Hematopoietic multipotent progenitor cell treated with erythropoietin and hydrocortisone succinate and interleukin-3 and kit ligand, for 8 days (in vitro differentiated cells): ENCODE results near the gene DCLK3.

ENCODE experiments used
- DNase-seq: peaks from one replicate; pipeline ENCODE4 v3.0.0-alpha.2; 2015

DCLK3 gene

GRCh38 chr3:36762918-36763849 is 1.2 kb downstream of the DCLK3 start:
- DNase-seq, result no peak

GRCh38 chr3:36761779-36762178 is 2.6 kb downstream of the DCLK3 start:
- no peak for DNase-seq

GRCh38 chr3:36756269-36756668 is 8.1 kb downstream of the DCLK3 start:
- no peak for DNase-seq

- DNase-seq, result no peak
Measured at GRCh38 chr3:36751326-36751725, 13.0 kb downstream of the DCLK3 start.

DNA sequence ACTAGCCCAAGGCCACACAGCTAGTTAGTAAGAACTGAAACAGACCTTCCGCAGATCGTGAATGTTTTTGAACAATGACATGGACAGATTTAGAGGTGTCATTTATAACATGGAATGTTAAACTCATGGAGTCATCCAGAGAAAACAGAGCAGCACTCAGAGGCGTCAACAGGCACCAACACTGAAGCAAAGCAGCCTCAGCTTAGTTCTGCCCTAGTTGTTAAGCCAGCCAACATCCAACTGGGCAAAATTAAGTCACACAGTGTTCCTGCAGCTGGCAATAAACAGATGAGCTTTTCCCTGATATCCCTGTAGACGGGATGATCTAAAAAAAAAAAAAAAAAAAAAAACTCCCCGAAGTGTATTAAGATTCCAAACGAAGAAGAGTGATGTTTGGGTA is 13.6 kb downstream of the DCLK3 start:
- DNase-seq, result no peak

DNA sequence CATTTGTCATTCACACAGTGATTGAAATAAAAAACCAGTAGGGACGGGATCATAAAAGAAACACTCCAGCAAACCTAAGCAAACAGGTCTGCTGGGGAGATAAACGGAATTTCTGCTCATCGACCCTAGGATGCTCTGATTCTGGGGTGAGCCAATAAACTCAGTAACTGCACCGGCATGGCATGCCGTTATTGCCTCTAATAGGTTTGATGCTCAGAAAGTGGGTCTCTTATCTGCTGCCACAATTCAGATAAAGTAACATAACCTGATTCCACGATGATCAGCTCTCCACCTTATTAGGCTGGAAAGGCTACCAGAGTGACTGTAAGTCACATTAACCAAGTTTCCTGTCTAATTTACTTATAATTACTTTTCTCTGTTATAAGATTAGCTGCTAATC is 19.6 kb downstream of the DCLK3 start:
- no peak for DNase-seq

DNA sequence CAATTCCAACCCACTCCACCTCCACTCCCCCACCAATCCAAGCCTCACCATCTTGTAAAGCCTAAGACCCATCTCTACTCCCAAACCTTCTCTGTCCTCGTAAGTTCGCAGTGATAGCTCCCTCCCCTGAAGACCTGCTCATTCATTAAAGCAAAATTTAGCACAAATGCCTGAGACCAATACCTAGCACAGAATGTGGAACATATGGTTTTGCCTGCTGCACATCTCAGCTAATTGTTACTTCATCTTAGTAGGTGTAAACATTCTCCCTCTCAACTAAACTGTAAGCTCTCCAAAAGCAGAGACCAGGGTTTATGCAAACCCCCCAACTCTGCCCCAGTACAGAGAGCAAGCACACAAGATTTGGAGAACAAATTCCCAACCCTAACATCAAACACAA is 20.5 kb downstream of the DCLK3 start:
- DNase-seq, result no peak

DNA sequence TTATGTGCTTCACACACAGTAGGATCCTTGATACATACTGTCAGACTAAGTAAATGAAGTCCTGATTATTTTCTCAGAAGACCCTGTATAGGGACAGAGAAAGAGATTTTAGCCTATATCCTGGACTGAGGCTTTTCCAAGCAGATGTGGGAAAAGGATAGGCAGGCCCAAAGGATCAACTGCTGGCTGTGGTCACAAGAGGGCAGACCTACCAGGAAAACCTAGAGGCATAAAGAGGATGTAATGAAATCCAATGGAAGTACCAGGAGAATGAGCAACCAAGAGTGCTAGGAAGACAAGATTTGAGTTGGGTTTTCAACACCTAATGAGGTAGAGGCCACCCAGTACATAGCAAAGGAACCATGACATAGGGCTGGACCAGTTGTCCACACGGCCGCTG is 23.1 kb downstream of the DCLK3 start:
- DNase-seq, result no peak

DNA sequence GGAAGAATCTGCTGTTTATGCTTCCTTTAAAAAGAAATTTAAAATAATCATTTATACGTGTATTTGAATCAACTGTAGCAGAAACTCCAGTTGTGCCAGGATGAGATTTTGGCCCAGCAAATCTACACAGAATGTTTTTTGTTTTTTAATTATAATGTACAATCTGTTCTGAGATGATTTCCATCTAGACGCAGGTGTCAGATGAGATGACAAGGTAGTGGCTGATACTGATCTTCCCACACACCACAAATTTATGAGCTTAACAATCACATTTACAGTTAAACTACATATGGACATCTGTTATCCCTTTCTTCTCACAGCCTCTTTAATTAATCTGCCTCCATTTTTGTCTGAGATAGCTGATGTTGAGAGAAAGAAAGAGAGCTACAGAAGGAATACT is 23.6 kb downstream of the DCLK3 start:
- no peak for DNase-seq

DNA sequence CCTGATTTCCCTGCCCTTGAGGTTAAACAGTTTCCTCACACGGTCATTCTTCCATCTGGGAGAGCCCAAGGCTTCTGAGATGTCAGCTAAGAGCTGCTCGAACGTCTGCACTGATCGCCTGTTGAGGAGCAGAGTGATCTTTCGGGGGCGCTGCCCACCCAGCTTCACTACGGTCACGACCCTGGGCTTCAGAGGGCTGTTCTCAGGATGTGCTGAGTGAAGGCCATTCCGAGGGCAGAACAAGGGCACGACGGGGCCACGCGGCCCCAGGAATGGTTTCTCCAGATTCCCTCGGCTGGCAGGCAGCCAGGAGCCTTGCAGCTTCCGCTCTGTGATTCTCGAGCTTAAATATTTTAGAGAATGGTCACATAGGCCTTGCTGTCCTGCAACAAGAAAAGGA is 25.7 kb downstream of the DCLK3 start:
- no peak for DNase-seq

GRCh38 chr3:36736301-36736700 is 28.1 kb downstream of the DCLK3 start:
- peak; percentile 31 for DNase-seq

GRCh38 chr3:36734742-36735141 is 29.6 kb downstream of the DCLK3 start:
- no peak for DNase-seq

DNA sequence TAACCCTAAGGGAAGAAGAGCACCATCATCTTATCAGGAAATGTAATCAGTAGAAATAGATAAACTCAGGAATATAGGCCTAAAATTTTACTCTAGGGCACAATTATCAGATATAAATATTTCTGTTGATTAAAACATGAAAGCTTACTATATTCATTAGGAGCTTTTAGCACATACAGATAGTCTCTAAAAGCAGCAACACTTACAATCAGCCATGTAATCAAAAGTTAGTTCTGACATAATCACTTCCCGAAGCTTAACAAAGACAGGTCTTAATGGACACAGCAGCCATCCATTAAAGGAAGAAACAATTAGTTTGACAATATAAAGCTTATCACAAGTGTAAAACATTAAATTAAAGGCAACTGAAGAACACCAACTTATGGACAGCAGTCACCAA is 30.6 kb downstream of the DCLK3 start:
- no peak for DNase-seq

GRCh38 chr3:36733162-36733696 is 31.1 kb downstream of the DCLK3 start:
- no peak for DNase-seq

DNA sequence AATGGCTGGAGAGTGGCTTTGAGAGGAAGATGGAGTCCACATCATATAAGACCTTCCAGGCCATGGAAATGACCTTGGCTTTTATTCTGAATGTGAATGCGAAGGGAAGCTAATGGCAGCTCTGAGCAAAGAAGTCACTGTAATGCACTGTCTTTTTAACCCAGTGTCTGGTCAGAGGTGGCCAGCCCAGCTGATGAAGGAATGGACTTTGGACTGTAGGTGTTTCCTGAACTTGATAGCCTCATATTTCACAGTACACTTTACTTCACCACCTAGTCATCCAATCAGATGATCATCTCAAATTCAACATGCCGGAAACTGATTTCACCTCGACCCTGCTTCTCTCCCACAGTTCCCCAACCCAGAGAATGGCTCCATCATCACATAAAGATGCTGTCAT is 33.4 kb downstream of the DCLK3 start:
- no peak for DNase-seq

DNA sequence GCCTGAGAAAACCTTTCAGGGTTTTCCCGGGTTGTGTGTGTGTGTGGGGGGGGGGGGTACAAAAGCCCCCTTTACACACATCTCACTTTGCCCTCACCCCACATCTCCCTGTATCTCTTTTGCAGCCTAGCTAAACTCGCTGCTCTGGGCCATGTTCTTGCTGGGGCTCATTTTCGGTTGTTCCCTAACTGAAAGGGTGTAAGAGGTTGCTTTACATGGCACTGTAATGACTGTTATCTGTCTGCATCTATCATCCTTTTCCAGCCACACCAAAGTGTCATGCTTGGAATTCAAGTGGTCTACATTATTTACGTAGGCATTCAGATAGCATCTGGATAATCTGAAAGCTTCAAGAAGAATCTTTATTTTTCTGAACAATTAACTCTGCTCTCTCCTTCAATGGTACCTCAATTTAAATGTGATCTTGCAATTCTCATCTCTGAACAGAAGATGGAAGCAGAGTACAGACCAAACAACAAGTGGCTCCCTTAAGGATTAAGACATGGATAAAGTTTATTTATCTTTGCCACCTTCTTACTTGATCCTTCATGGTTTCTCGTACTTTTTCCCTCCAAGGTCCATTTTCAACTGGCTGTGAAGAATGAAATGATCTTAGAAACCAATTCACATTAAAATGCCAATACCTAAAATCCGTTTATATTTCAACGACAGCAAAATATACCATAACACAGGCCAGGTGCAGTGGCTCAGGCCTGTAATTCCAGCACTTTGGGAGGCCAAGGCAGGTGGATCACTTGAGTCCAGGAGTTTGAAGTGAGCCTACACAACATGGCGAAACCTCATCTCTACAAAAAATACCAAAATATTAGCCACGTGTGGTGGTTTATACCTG is 34.9 kb downstream of the DCLK3 start:
- DNase-seq, result peak; percentile 71

GRCh38 chr3:36714343-36715086 is 49.8 kb downstream of the DCLK3 start:
- DNase-seq, result no peak

- DNase-seq, result no peak
Measured at GRCh38 chr3:36713904-36714303, 50.4 kb downstream of the DCLK3 start.

GRCh38 chr3:36710606-36711005 is 53.7 kb downstream of the DCLK3 start:
- DNase-seq, result no peak

GRCh38 chr3:36709826-36710365 is 54.5 kb downstream of the DCLK3 start:
- DNase-seq, result no peak

DNA sequence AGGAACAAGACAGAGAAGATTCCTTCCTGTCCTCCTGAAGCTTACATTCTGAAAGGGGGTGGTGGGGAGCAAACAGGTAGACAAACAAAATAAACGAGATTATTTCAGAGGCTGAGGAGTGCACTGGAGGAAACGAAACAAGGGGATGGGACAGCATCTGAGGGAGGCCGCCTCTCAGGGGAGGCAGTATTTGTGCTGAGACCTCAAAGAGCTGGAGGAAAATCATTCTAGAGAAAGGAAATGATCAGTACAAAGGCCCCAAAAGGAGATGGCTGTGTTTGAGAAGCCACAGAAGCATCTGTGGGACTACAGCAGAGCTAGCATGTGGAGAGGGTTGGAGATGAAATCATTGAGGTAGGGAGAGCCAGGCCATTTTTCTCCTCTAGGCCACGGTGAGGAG is 55.1 kb downstream of the DCLK3 start:
- no peak for DNase-seq

DNA sequence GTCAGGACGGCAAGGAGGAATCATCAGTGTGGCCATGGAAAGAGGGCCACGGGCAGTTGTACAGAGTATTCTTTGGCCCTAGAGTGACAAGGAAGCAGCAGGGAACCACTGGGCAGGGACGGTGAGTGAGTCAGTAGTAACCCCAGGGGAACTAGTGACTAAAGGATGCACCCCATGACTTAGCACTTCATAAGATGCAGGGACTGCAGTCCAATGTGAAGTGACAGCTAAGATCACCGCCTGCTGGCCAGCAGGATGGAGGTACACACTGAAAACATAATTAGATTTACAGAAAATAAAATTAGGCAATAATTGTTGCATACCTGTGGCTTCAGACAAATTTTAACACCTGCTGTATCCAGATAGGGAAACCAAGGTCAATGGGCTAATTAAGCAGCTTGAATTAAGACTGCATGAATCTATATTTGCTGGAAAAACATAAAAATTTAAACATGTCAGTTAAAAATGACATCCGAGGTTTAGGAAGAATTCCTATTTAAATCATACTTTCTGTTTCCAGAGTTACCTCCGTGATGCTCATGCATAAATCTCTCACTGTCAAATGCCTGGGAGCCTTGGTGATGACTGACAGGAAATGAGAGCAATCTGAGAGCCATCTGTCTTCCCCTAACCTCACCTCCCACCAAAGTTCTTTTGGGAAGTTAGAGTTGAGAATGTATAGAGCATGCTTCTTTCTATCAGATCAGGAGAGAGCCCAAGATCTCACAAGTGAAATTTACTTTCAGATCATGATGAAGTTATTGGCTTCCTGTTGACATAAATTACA is 56.5 kb downstream of the DCLK3 start:
- DNase-seq, result peak; percentile 37
